ENCODE measurements around the gene ZCCHC14. TPM values are rescaled to one million over a fixed set of nuclear protein-coding genes. Genes with fewer than 3 reads are reported as not detected.
A peak's percentile ranks its signal among the peaks of the same experiment; 100 is the strongest.

Gene ZCCHC14
- total RNA-seq, 2 experiments from 2014 or later, result 12.4 to 13.9 TPM

GRCh38 chr16:87453326-87453725, 39.5 kb downstream of the ZCCHC14 start:
- intact Hi-C loops (cut with micrococcal nuclease), result no loop called here
- H3K36me3 Mint-ChIP-seq (ENCODE audit: low read depth), result peaks cover 19% of the 10 kb centered on the region
- CTCF ChIA-PET, result no interaction called here

GRCh38 chr16:87451563-87452210, 41.1 kb downstream of the ZCCHC14 start:
- Mint-ChIP-seq H3K36me3 (ENCODE audit: low read depth) (peaks cover 26% of the 10 kb centered on the region), H3K9me3 (no peaks in the 10 kb centered on the region), H3K27me3 (ENCODE audit: low read depth) (no peaks in the 10 kb centered on the region), H3K4me3 (no peak overlapping the region), H3K27ac (peak overlapping the region; percentile 8), H3K4me1 (ENCODE audit: low read depth) (no peaks in the 10 kb centered on the region)
- intact Hi-C loops (cut with micrococcal nuclease), result no loop called here
- CTCF ChIA-PET, result interaction anchor here (0.8 kb wide), 1 partner anchor 184 kb away, joined by 4 read pairs; no protein-coding TSS in a partner anchor
- DNase-seq, result no peak

More at GRCh38 chr16:87453326-87453725, 39.5 kb downstream of the ZCCHC14 start:
- H3K4me1 Mint-ChIP-seq (ENCODE audit: low read depth), result peaks cover 15% of the 10 kb centered on the region
- H3K9me3 Mint-ChIP-seq, result no peaks in the 10 kb centered on the region
- H3K27ac Mint-ChIP-seq, result no peak overlapping the region
- no peaks in the 10 kb centered on the region for H3K27me3 Mint-ChIP-seq (ENCODE audit: low read depth)
- no peak for DNase-seq
- H3K4me3 Mint-ChIP-seq, result no peak overlapping the region

GRCh38 chr16:87448866-87449265, 44.0 kb downstream of the ZCCHC14 start:
- no peaks in the 10 kb centered on the region for H3K9me3 Mint-ChIP-seq
- peaks cover 35% of the 10 kb centered on the region for H3K36me3 Mint-ChIP-seq (ENCODE audit: low read depth)
- H3K4me3 Mint-ChIP-seq, result no peak overlapping the region
- no peak overlapping the region for H3K27ac Mint-ChIP-seq
- intact Hi-C loops (cut with micrococcal nuclease), result no loop called here
- CTCF ChIA-PET, result no interaction called here
- H3K27me3 Mint-ChIP-seq (ENCODE audit: low read depth), result no peaks in the 10 kb centered on the region
- DNase-seq, result no peak
- no peaks in the 10 kb centered on the region for H3K4me1 Mint-ChIP-seq (ENCODE audit: low read depth)

DNA sequence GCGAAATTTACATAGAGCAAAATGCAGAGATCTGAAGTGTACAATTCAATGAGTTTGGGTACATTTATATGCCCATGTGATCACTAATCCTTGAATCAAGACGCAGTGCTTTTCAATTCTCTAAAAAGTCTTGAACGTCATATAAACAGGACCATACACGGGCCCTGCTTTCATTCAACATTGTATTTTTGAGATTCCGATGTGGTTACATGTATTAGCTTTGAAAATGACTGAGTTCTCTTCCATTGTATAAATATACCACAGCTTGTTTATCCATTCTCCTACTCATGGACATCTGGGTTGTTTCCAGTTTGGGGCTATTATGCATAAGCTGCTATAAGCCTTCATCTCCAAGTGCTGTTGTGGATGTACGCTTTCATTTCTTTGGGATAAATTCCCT, 45.5 kb downstream of the ZCCHC14 start:
- H3K36me3 Mint-ChIP-seq (ENCODE audit: low read depth), result peaks cover 38% of the 10 kb centered on the region
- H3K4me3 Mint-ChIP-seq, result no peak overlapping the region
- H3K27me3 Mint-ChIP-seq (ENCODE audit: low read depth), result no peaks in the 10 kb centered on the region
- no peaks in the 10 kb centered on the region for H3K9me3 Mint-ChIP-seq
- intact Hi-C loops (cut with micrococcal nuclease), result no loop called here
- no peak for DNase-seq
- peaks cover 6% of the 10 kb centered on the region for H3K4me1 Mint-ChIP-seq (ENCODE audit: low read depth)
- CTCF ChIA-PET, result no interaction called here
- H3K27ac Mint-ChIP-seq, result no peak overlapping the region

GRCh38 chr16:87446479-87446878, 46.3 kb downstream of the ZCCHC14 start:
- Mint-ChIP-seq H3K36me3 (ENCODE audit: low read depth) (peaks cover 33% of the 10 kb centered on the region), H3K4me3 (no peak overlapping the region), H3K27me3 (ENCODE audit: low read depth) (no peaks in the 10 kb centered on the region), H3K4me1 (ENCODE audit: low read depth) (peaks cover 13% of the 10 kb centered on the region), H3K27ac (no peak overlapping the region), H3K9me3 (no peaks in the 10 kb centered on the region)
- CTCF ChIA-PET, result interaction anchor here (0.7 kb wide), 1 partner anchor 29 kb away, joined by 3 read pairs; no protein-coding TSS in a partner anchor
- intact Hi-C loops (cut with micrococcal nuclease), result no loop called here
- DNase-seq, result no peak

GRCh38 chr16:87445486-87445885, 47.3 kb downstream of the ZCCHC14 start:
- no peak overlapping the region for H3K27ac Mint-ChIP-seq
- CTCF ChIA-PET, result no interaction called here
- no peaks in the 10 kb centered on the region for H3K9me3 Mint-ChIP-seq

GRCh38 chr16:87443964-87444363, 48.9 kb downstream of the ZCCHC14 start:
- Mint-ChIP-seq H3K4me1 (ENCODE audit: low read depth) (peaks cover 13% of the 10 kb centered on the region), H3K27me3 (ENCODE audit: low read depth) (no peaks in the 10 kb centered on the region), H3K9me3 (no peaks in the 10 kb centered on the region), H3K4me3 (no peak overlapping the region), H3K27ac (no peak overlapping the region), H3K36me3 (ENCODE audit: low read depth) (peaks cover 28% of the 10 kb centered on the region)
- DNase-seq, result no peak
- intact Hi-C loops (cut with micrococcal nuclease), result no loop called here
- CTCF ChIA-PET, result interaction anchor here (0.6 to 1.3 kb wide), 2 partner anchors 21 to 27 kb away, joined by 4 read pairs; no protein-coding TSS in a partner anchor

More at GRCh38 chr16:87445486-87445885, 47.3 kb downstream of the ZCCHC14 start:
- intact Hi-C loops (cut with micrococcal nuclease), result no loop called here
- peaks cover 31% of the 10 kb centered on the region for H3K36me3 Mint-ChIP-seq (ENCODE audit: low read depth)
- H3K4me1 Mint-ChIP-seq (ENCODE audit: low read depth), result peaks cover 13% of the 10 kb centered on the region
- H3K27me3 Mint-ChIP-seq (ENCODE audit: low read depth), result no peaks in the 10 kb centered on the region
- H3K4me3 Mint-ChIP-seq, result no peak overlapping the region
- DNase-seq, result no peak

GRCh38 chr16:87443016-87443415, 49.8 kb downstream of the ZCCHC14 start:
- H3K36me3 Mint-ChIP-seq (ENCODE audit: low read depth), result peaks cover 22% of the 10 kb centered on the region
- no peaks in the 10 kb centered on the region for H3K9me3 Mint-ChIP-seq
- H3K27me3 Mint-ChIP-seq (ENCODE audit: low read depth), result no peaks in the 10 kb centered on the region
- CTCF ChIA-PET, result interaction anchor here (1.3 kb wide), 1 partner anchor 26 kb away, joined by 4 read pairs; no protein-coding TSS in a partner anchor
- no peak overlapping the region for H3K4me3 Mint-ChIP-seq
- no peak for DNase-seq
- H3K4me1 Mint-ChIP-seq (ENCODE audit: low read depth), result peaks cover 13% of the 10 kb centered on the region
- H3K27ac Mint-ChIP-seq, result no peak overlapping the region
- intact Hi-C loops (cut with micrococcal nuclease), result no loop called here

DNA sequence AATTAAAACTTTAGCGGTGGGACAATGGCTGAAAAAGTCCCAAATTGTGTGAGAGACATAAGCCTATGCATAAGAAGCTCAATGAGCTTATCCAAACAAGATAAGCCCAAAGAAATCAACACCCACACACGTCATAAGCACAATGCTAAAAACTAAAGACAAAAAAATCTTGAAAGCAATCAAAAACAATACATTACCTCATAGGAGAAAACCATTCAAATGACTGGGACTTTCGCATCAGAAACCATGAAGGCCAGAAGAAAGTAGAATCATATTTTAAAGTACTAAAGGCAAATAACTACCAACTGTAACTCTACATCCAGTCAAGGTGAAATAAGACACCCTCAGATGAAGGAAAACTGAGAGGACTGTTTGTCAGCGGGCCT, 50.2 kb downstream of the ZCCHC14 start:
- Mint-ChIP-seq H3K27ac (no peak overlapping the region), H3K4me1 (ENCODE audit: low read depth) (peaks cover 15% of the 10 kb centered on the region), H3K27me3 (ENCODE audit: low read depth) (no peaks in the 10 kb centered on the region), H3K9me3 (no peaks in the 10 kb centered on the region), H3K4me3 (no peak overlapping the region), H3K36me3 (ENCODE audit: low read depth) (peaks cover 19% of the 10 kb centered on the region)
- no peak for DNase-seq
- intact Hi-C loops (cut with micrococcal nuclease), result no loop called here
- CTCF ChIA-PET, result interaction anchor here (1.3 kb wide), 1 partner anchor 26 kb away, joined by 4 read pairs; no protein-coding TSS in a partner anchor

DNA sequence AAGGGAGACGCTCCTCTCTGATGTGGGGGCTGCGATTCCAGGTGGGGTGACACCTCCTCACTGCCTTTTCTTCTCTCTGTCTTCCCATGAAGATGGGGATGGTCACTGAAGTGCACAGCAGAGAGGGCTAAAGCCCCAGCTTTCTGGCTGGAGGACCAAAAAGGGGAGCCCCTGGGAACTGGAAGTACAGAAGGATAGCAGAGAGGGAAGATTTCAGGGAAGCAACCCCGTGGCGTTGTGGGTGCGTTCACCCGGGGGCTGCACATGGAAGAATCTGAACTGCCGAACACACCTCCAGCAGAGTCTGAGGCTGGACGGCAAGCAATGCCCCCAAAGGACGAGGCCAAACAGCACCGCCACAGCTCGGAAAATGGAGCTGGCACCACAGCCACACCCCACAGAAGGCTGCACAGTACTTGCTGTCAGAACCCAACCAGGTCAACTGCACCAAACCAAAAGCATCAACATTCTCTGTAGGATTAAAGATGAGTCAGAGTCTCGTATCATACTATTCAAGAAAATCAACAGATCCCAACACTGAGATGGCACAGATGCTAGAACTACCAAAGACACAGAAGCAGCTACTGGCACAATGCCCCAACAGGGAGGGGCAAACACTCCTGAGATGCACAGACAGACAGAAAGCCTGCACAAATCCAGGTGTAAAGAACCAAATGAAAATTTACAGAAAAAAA, 50.8 kb downstream of the ZCCHC14 start:
- intact Hi-C loops (cut with micrococcal nuclease), result no loop called here
- Mint-ChIP-seq H3K4me1 (ENCODE audit: low read depth) (peaks cover 19% of the 10 kb centered on the region), H3K9me3 (no peaks in the 10 kb centered on the region), H3K4me3 (no peak overlapping the region), H3K36me3 (ENCODE audit: low read depth) (peaks cover 18% of the 10 kb centered on the region), H3K27ac (peak overlapping the region; percentile 46), H3K27me3 (ENCODE audit: low read depth) (no peaks in the 10 kb centered on the region)
- CTCF ChIA-PET, result no interaction called here
- DNase-seq, result no peak

- CTCF ChIA-PET, result no interaction called here
- H3K9me3 Mint-ChIP-seq, result no peaks in the 10 kb centered on the region
- H3K4me1 Mint-ChIP-seq (ENCODE audit: low read depth), result peaks cover 39% of the 10 kb centered on the region
- no peak overlapping the region for H3K27ac Mint-ChIP-seq
- intact Hi-C loops (cut with micrococcal nuclease), result no loop called here
- H3K36me3 Mint-ChIP-seq (ENCODE audit: low read depth), result peaks cover 10% of the 10 kb centered on the region
- no peaks in the 10 kb centered on the region for H3K27me3 Mint-ChIP-seq (ENCODE audit: low read depth)
- no peak overlapping the region for H3K4me3 Mint-ChIP-seq
- DNase-seq, result no peak
Measured at GRCh38 chr16:87439926-87440325, 52.9 kb downstream of the ZCCHC14 start.

DNA sequence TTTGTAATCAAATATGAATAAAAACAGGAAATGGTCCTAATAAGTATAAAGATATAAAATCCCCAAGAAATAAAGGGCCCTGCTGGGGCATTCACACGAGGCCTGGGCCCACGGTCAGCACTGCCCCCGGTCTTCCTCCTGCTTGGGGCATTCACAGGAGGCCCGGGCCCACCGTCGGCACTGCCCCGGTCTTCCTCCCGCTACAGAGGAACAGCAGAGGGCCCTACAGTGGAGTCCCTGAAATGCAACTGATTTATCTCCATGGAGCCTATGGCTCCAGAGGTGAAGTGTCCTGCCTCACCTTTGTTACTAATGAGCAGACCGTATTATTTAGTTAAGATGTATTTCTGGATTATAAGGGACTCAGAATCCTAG, 54.2 kb downstream of the ZCCHC14 start:
- intact Hi-C loops (cut with micrococcal nuclease), result no loop called here
- H3K36me3 Mint-ChIP-seq (ENCODE audit: low read depth), result peaks cover 6% of the 10 kb centered on the region

More for the DNA sequence above, 54.2 kb downstream of the ZCCHC14 start:
- Mint-ChIP-seq H3K27me3 (ENCODE audit: low read depth) (no peaks in the 10 kb centered on the region), H3K4me3 (no peak overlapping the region), H3K27ac (no peak overlapping the region), H3K4me1 (ENCODE audit: low read depth) (peaks cover 40% of the 10 kb centered on the region), H3K9me3 (no peaks in the 10 kb centered on the region)
- CTCF ChIA-PET, result interaction anchor here (1.1 kb wide), 1 partner anchor 43 kb away, joined by 3 read pairs; no protein-coding TSS in a partner anchor
- DNase-seq, result no peak

Measured in activated naive CD4-positive, alpha-beta T cell treated with anti-CD3 and anti-CD28 coated beads for 36 hours (primary cell).